ENCODE results near the gene IFT74.

The IFT74 gene

GRCh38 chr9:26975728-26976707 lies 19.8 kb downstream of the IFT74 start:
- no peak for ATAC-seq

DNA sequence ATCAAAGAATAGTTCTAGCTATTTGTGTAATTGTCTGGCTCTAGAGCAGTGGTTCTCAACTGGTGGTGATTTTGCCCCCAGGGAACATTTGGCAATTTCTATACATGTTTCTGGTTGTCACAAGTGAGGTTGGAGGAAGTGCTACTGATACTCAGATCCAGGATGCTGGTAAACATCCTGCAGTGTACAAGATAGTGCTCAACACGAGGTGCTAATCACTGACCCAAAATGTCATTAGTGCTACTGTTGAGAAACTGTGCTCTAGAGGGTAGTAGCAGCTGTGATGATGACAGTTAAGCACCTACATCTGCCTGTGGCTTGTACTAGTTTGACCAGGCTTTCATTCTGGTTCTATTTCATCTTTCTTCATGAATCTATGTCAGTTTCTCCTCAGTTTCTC lies 27.1 kb downstream of the IFT74 start:
- no peak for ATAC-seq

- ATAC-seq: no peak
Measured at GRCh38 chr9:26995810-26996209, 39.6 kb downstream of the IFT74 start.

DNA sequence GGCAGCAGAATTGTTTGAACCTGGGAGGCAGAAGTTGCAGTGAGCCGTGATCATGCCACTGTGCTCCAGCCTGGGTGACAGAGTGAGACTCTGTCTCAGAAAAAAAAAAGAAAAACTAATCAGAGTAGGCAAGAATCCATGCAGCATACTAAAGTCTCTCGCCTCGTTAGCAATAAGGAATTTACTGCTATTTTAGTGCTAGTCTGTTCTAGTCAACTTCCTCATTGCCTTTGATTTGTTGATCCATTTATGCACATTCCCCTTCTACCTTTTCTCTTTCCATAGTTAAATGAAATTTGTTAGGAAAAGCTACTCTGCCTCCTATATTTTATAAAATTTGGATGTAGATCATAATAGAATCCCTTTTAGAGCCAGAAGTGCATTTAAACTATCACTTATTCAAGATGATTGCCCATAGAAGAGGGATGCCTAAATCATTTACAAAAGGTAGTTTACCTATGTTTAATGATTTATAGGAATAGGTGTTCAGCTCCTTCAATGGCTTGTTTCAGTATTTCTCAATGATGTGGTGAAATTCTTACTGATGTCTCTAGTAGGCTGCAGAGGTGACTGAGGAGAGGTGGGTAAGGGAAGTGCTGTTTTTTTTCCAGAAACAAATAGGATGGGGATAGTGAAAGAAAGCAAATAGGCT lies 47.3 kb downstream of the IFT74 start:
- no peak for ATAC-seq

- ATAC-seq: no peak
Measured at GRCh38 chr9:27005491-27005890, 49.3 kb downstream of the IFT74 start, which contains the start of gene LRRC19. LRRC19 (minus strand) TSS chr9:27005672; CDS start chr9:26999694, 5,978 bp downstream.

- no peak for ATAC-seq
Measured at GRCh38 chr9:27019589-27019988, 63.4 kb downstream of the IFT74 start.

GRCh38 chr9:27022920-27023319 lies 66.7 kb downstream of the IFT74 start:
- no peak for ATAC-seq

GRCh38 chr9:27029186-27029585 lies 73.0 kb downstream of the IFT74 start:
- no peak for ATAC-seq

DNA sequence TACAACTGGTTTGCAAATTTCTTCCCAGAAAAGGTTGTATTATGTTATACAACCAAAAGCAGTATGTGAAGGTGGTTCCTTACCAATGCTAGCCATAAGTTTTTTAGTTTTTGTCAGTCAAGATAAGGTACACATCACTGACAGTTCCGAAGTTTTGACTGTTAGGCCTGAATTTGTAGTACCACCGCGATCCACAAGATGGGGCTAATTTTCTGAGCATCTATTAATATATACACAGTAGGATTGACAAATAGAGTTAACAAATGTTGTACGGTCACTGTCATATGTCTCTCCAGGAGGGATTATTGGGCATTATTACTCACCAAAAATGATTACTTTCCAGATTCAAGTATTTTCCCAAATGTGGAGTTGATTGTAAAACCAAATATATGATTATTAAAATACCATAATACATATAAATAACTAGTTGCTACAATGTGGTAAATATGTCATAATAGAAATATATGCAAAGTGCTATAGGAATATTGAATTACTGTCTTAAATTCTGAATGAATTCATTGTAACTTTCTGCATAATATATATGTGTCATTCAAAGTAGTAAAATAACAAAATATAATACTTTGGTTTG lies 77.7 kb downstream of the IFT74 start:
- ATAC-seq: no peak

DNA sequence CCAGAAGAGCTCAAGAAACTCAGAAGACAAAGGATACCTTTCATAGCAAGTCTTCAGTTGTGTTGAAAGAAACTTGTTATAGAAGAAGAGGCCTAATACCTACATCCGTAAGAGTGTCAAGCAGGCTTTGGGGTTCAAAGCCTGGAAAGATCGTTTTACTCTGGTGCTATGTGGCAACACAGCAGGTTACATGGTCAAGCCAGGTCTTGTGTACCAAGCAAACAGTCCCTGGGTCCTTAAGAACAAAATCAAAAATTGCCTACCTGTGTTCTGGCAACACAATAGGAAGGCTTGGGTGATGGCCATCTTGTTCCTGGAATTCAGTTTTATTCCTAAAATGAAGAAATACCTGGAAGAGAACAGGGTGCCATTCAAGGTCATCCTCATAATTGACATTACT lies 81.3 kb downstream of the IFT74 start:
- ATAC-seq: no peak

- ATAC-seq: no peak
Measured at GRCh38 chr9:27041746-27042145, 85.5 kb downstream of the IFT74 start.

GRCh38 chr9:27042476-27042875 lies 86.3 kb downstream of the IFT74 start:
- no peak for ATAC-seq

DNA sequence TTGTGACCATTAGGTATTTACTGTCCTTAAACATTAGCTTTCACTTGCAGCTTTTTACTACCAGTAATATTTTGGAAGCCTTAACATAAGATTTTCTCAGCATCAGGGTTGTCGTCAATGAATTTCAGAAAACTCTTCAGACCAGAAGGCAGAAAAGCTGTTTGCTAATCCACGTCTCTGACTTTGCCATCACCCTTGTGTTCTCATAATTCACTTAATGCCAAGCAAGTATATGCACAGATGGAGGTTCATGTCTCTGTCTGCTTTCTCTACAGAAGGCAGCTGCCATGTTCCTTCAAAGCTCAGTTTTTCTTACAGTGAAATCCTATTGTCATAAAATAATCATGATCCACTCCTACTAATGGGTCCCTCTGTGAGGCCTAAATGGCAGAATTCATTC lies 87.0 kb downstream of the IFT74 start:
- ATAC-seq: no peak

- ATAC-seq: no peak
Measured at GRCh38 chr9:27047136-27047535, 90.9 kb downstream of the IFT74 start.

DNA sequence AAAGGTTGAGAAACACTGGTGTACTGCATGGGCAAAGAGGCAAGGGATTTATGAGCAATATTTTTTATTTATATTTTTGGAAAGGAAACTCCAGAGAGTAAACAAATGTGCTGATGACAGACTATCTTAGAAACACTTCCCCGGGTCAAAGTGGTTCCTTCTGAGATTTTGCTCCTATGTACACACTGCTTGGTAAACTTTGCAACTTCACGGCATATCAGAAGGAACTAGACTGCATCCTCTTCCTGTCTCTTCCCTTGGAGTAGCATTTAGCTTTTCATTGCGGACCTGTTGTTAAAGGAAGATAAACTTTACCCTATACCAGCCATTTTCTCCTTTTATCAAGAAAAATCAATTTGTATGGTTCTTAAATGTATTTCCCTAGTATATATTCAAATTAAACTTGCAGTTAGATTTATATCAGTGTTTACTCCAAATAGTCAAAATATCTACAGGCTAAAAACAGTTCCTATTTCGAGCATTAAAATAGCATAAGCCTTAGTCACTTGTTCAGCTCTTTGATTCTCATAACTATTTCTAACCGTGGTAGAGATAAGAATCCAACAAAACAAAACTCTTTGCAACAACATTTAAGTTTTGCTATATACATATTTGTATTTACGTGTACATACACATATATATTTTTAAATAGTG lies 97.3 kb downstream of the IFT74 start:
- no peak for ATAC-seq

- ATAC-seq: no peak
Measured at GRCh38 chr9:27054125-27054524, 97.9 kb downstream of the IFT74 start.

DNA sequence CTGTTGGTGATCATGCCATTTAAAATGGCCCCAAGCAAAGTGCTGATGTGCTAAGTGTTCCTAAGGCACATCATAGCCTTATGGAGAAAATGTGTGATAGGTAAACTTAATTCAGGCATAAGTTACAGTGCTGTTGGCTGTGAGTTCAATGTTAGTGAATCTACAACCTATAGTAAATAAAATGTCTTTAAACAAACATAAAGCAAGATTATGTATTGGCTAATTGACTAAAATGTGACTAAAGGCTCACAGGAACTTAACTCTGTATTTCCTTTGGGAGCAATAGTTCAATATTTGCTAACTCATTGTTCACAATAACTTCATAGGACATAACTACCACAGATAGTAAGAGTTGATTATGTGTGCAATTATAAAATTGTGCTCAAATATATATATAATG lies 98.6 kb downstream of the IFT74 start:
- no peak for ATAC-seq

DNA sequence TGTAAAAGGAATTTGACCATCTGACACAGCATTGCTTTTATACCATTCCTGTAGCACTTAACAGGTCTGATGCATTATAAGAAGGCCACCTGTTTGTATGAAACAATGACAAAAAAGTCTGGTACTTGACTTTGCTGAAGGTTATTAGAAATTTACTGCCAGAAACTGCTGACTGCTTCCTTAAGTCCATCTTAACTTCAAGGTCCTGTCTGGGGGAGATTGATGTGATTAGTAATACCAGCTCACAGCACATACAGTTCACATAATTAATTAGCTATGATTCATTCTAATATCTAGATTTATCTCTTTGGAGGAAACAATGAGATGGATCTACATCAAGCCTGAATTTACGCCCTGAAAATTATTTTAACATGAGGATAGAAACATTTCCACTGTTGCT lies 103.2 kb downstream of the IFT74 start:
- no peak for ATAC-seq

DNA sequence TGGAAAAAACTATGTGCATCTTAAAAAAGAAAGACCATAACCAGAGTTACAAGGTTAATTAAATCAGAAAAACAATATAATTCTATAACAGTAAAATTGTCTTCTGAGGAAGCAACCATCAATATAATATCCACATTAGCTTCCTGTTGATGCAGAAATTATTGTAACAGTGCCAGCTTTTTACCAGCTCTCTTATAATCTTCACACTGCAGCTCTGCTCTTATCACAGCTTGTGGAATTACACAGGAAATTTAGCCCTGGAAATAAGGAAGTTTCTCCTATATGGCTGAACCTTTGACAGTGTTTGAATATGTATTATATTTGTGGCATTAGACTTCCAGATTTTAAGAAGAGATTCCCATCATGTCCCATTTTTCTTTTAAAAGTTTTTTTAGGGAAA lies 103.7 kb downstream of the IFT74 start:
- ATAC-seq: no peak

DNA sequence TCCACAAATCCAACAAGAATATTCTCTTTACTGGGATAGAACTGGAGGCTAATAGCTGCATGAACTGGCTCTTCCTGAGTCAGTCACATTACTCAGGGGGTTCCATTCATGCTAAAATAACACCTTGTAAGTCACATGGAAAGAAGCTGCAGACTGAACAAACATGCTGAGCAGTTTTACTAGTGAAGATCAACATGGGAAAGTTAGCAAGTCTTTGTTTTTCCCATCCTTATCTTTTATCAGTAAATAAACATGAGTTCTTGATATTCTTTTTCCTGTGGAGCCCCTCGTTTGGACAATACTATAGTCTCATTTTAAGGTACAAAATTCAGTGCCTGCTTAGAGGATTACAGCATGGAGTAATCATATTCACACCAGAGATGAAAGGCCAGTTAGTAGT lies 109.1 kb downstream of the IFT74 start:
- ATAC-seq: no peak

- ATAC-seq: no peak
Measured at GRCh38 chr9:27073841-27074728, 117.9 kb downstream of the IFT74 start.

GRCh38 chr9:27078685-27079084 lies 122.5 kb downstream of the IFT74 start:
- no peak for ATAC-seq

Measured in activated CD4-positive, CD25-positive, alpha-beta regulatory T cell treated with anti-CD3 and anti-CD28 coated beads, Interleukin-2, amount 50 U/mL, for 24 hours (primary cell).